ENCODE measurements around the gene SMARCAL1. TPM values are rescaled to one million over a fixed set of nuclear protein-coding genes. Genes with fewer than 3 reads are reported as not detected.

Gene SMARCAL1
- total RNA-seq, 1 donor from 2014 or later: 135 TPM

- TF ChIP-seq CTCF (IDR thresholded peaks at IDR 0.05; ENCODE audit: insufficient read depth, low read length, poor library complexity, severe bottlenecking): no peak
- DNase-seq (ENCODE audit: low read depth): no peak
- Histone ChIP-seq H3K36me3 (ENCODE audit: control insufficient read depth, insufficient read depth, low read length) (peaks cover 4% of the 10 kb centered on the region), H3K4me3 (ENCODE audit: low read depth, low read length) (no peak overlapping the region), H3K27me3 (ENCODE audit: control insufficient read depth, insufficient read depth, low read length) (no peaks in the 10 kb centered on the region)
Measured at GRCh38 chr2:216501854-216502253, 89.6 kb downstream of the SMARCAL1 start.

GRCh38 chr2:216502381-216503158 is 90.3 kb downstream of the SMARCAL1 start:
- Histone ChIP-seq H3K4me3 (ENCODE audit: low read depth, low read length) (no peak overlapping the region), H3K27me3 (ENCODE audit: control insufficient read depth, insufficient read depth, low read length) (no peaks in the 10 kb centered on the region), H3K36me3 (ENCODE audit: control insufficient read depth, insufficient read depth, low read length) (peaks cover 4% of the 10 kb centered on the region)
- no peak for TF ChIP-seq CTCF (IDR thresholded peaks at IDR 0.05; ENCODE audit: insufficient read depth, low read length, poor library complexity, severe bottlenecking)
- no peak for DNase-seq (ENCODE audit: low read depth)

- DNase-seq (ENCODE audit: low read depth): no peak
Measured at GRCh38 chr2:216503159-216503629, 90.9 kb downstream of the SMARCAL1 start.

GRCh38 chr2:216503697-216504375 is 91.6 kb downstream of the SMARCAL1 start:
- H3K36me3 ChIP-seq (ENCODE audit: control insufficient read depth, insufficient read depth, low read length): peaks cover 4% of the 10 kb centered on the region

More at GRCh38 chr2:216503159-216503629, 90.9 kb downstream of the SMARCAL1 start:
- Histone ChIP-seq H3K4me3 (ENCODE audit: low read depth, low read length) (no peak overlapping the region), H3K36me3 (ENCODE audit: control insufficient read depth, insufficient read depth, low read length) (peaks cover 4% of the 10 kb centered on the region), H3K27me3 (ENCODE audit: control insufficient read depth, insufficient read depth, low read length) (no peaks in the 10 kb centered on the region)
- no peak for TF ChIP-seq CTCF (IDR thresholded peaks at IDR 0.05; ENCODE audit: insufficient read depth, low read length, poor library complexity, severe bottlenecking)

GRCh38 chr2:216504376-216504762 is 92.1 kb downstream of the SMARCAL1 start:
- TF ChIP-seq CTCF (IDR thresholded peaks at IDR 0.05; ENCODE audit: insufficient read depth, low read length, poor library complexity, severe bottlenecking): no peak
- Histone ChIP-seq H3K4me3 (ENCODE audit: low read depth, low read length) (no peak overlapping the region), H3K27me3 (ENCODE audit: control insufficient read depth, insufficient read depth, low read length) (no peaks in the 10 kb centered on the region), H3K36me3 (ENCODE audit: control insufficient read depth, insufficient read depth, low read length) (peaks cover 4% of the 10 kb centered on the region)
- DNase-seq (ENCODE audit: low read depth): no peak

More at GRCh38 chr2:216503697-216504375, 91.6 kb downstream of the SMARCAL1 start:
- DNase-seq (ENCODE audit: low read depth): no peak
- Histone ChIP-seq H3K4me3 (ENCODE audit: low read depth, low read length) (no peak overlapping the region), H3K27me3 (ENCODE audit: control insufficient read depth, insufficient read depth, low read length) (no peaks in the 10 kb centered on the region)
- no peak for TF ChIP-seq CTCF (IDR thresholded peaks at IDR 0.05; ENCODE audit: insufficient read depth, low read length, poor library complexity, severe bottlenecking)
